ENCODE measurements around the gene MEGF11.
A peak's percentile ranks its signal among the peaks of the same experiment; 100 is the strongest.

Gene MEGF11

GRCh38 chr15:66136948-66137347 lies 116.6 kb downstream of the MEGF11 start:
- DNase-seq, result no peak

DNA sequence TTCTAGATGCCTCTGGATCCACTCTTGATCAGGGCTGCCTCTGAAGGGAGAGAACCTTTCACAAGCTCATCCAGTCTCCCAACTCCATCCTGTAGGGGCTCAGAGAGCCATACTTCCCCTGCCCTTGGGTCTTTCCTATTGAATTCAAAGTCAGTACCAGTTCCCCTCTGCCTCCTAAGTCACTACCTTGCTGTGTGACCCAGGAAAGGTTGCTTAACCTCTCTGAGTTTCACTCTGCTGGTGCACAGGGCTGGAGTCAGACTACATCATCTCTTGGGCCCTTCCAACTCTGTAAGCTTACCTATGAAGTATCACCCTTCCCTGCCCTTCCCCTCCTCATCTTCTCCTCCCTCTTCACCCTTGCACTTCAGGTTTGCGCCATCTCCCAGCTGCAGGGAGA lies 117.9 kb downstream of the MEGF11 start:
- DNase-seq, result no peak

GRCh38 chr15:66134284-66134683 lies 119.3 kb downstream of the MEGF11 start:
- no peak for DNase-seq

DNA sequence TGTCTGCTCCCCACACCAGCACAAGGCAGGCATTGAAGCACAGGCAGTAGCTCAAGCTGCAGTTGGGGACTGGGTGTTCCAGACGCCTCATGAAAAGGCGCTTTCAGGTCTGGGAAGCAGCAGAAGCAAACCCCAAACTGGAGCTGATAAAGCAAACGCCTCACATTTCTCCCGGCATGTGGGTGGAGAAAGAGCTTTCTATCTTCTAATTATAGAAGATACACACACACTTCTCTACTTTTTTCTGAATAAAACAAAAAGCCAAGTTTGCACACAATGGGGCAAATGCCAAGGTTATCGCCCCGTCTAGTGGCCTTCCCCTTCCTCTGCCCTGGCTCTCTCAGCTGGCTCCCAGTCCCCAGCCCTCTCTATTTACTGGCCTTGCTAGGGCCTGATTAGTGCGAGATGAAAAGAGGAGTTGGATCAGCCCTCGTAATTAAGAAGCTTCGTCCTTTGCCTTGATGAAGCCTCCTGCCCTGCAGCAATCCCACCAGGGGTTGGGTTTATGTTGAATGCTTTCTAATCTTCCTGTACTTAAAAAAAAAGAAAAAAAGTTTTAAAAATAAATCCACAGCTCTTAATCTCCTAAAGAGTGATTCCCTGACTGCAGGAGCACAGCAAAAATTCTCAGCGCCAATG lies 120.2 kb downstream of the MEGF11 start:
- peak; percentile 79 for DNase-seq

DNA sequence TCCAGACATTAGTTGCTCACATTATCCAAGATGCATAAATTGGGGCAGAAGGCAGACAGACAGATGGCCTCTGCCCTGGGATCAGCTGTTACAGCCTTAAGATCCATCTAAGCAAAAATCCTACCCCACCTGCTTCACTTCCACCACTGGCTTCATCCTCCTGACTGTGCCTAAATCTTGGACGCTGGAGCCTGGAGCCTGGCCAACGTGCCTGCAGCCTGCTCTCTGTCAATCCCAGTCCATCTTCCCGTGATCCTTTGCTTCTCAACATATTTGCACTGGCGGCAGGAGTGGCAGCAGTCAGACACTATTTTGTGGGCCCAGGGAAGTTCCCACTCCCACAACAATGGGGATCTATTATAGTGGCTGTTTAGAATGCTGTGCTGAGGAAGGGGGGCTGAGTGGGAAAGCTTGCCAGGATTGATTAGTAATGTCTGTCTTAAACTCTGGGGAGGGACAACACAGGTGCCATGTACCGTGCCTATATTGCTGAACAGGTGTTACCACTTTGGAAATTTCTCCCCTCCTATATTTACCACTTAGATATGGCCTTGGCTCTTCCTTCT lies 121.2 kb downstream of the MEGF11 start:
- peak; percentile 17 for DNase-seq

- DNase-seq, result no peak
Measured at GRCh38 chr15:66131831-66132230, 121.7 kb downstream of the MEGF11 start.

DNA sequence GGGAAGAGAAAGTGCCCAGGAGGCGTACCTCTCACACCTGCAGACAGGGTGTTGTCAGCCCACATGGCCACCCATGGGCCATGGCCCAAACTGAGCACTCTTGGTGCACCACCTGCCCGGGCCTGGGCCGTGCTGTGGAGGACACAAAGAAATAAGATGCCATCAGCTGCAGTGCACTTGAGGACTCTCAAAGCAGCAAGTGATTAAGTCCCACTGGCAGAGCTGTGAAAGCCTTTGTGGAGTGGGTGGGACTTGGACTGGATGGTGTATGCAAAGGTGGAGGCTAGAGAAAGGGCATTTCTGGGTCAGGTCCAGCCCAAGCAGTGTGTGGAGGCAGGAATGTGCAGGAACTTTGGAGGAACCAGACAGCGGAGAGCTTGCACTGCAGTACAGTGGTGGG lies 122.3 kb downstream of the MEGF11 start:
- DNase-seq, result no peak

GRCh38 chr15:66130496-66131034 lies 123.0 kb downstream of the MEGF11 start:
- DNase-seq, result peak; percentile 15

- no peak for DNase-seq
Measured at GRCh38 chr15:66129586-66129985, 124.0 kb downstream of the MEGF11 start.

DNA sequence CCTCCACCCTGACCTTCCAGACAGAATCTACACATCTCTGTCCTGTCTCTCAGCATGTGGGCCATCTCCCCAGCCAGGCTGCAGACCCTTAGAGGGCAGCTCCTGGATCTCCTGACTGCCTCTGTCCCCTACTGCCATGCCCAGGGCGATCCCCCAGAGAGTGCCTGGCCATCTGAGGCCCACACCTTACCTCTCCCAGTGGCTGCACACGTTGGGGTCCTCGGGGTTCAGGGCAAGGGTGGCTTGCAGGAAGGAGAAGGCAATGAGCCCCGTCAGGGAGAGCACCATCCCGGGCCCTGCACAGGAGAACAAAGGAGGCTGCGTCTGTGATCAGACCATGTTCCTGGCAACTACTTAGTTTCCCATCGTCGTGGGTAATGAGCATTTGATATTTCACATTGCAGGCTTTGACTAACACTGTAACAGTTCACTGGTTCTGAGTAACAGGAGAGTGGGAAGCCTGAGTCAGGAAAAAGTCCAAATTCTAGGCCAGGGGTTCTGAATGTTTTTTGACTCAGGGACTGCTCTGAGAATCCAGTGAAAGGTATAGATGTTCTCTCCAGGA lies 125.4 kb downstream of the MEGF11 start:
- DNase-seq, result no peak

DNA sequence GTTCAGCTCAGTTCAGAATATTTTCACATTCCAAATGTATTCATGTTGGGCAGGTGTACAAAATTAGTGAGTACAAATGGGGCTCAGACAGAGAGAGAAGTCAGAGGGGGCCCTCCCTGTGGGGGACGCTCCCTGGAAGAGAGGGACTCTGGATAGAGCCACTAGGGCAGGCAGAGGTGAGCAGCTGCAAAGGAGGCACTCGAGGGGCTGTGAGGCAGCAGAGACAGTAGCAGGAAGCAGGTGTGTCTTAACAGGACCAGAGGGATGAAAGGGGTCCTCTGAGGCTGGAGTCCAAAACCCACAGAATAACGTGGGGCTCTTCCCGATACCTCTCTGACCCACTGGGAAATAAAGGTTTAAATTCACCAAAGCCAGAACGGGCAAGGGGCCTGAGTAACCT lies 127.1 kb downstream of the MEGF11 start:
- DNase-seq, result no peak

DNA sequence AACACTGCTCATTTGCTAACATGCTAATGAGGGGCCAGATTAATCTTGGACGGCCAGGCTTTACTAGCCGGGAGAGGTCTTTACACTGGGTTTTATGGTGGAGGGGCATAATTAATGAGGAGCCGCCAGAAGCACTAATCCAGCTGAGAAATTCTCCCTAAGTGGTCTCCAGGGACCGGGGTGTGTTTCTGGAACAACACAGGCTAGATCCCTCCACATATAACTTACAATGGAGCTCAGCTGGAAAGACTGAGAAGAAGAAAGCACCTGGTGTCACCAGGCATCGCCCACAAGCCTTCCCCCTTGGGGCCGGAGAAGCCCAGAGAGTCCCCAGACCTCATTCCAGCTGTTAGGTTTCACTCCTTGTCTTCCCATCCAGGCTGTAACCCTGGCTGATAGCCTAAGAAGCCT lies 127.5 kb downstream of the MEGF11 start:
- DNase-seq, result no peak

DNA sequence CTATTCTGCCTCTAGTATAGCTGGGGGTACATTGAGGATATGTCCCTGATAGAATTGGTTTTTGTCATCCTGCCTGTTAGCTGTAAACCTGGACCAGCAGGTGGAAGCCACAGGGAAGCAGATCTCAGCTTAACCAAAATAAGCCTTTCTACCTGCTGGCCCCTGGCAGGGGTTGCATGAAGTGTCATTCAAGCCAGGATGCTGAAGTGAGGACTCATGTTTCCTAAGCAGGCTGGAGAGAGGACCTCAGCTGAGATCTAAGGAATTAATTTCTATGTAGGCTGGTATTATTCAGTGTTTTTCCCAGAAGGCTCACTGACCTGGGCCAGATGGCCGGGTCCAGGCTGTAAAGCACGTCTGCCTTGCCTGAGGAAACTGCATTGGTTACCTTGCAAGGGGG lies 128.9 kb downstream of the MEGF11 start:
- DNase-seq, result no peak

DNA sequence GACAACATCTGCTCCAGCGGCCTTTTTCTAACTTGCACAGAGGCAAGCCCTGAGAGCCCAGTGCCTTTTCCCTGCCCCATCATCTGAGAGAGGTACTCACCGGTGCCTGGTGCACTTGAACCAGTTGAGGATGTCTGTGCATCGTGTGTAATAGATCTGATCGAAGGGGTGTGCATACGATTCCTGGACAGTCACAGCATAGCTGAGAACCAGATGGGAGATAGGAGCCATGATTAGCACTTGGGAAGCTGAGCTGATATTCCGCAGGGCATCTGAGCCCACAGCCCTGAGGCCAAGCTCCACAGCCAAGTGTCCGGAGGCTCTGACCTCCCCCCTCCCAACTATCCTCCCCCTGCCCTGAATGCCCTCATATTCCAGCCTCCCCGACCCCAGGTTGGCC lies 129.8 kb downstream of the MEGF11 start:
- DNase-seq, result no peak

DNA sequence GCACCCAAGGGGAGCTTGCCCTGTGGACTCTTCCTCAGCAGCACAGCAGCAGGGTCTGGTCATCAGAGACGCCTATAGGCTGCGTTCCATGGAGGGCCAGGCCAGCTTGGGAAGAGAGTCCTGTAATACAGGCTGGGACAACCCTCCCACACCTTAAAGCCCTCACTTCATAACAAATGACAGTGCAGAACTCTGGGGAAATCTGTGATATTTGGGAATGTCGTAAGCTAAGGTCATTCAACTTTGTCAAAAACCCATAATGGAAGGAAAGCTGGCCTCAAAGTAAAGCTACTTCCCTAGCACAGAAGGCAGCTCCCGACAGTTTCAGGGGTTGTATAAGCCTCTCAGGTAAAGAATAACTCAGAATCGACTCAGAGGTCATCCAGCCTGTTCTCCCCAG lies 133.1 kb downstream of the MEGF11 start:
- no peak for DNase-seq

GRCh38 chr15:66117841-66118240 lies 135.7 kb downstream of the MEGF11 start:
- DNase-seq, result no peak

GRCh38 chr15:66115568-66116206 lies 137.9 kb downstream of the MEGF11 start:
- DNase-seq, result no peak

GRCh38 chr15:66114863-66115425 lies 138.6 kb downstream of the MEGF11 start:
- no peak for DNase-seq

DNA sequence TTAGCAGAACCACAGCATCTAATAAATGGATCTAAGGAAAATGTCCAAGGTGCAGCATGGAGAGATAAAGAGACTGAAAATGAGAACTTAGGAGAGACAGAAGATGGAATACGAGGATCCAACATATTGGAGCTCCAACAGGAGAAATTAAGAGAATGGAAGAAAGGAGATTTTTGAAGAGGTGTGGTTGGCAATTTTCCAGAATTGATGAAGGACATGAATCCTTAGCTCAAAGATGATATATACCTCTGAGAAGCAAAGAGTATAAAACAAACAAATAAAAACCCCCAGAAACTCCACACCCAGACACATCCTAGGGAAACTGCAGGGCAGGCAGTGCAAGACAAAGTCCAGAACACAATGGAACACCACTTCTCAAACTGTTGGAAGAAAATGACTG lies 141.2 kb downstream of the MEGF11 start:
- DNase-seq, result no peak

GRCh38 chr15:66111363-66111762 lies 142.2 kb downstream of the MEGF11 start:
- no peak for DNase-seq

GRCh38 chr15:66110864-66111263 lies 142.7 kb downstream of the MEGF11 start:
- no peak for DNase-seq

DNA sequence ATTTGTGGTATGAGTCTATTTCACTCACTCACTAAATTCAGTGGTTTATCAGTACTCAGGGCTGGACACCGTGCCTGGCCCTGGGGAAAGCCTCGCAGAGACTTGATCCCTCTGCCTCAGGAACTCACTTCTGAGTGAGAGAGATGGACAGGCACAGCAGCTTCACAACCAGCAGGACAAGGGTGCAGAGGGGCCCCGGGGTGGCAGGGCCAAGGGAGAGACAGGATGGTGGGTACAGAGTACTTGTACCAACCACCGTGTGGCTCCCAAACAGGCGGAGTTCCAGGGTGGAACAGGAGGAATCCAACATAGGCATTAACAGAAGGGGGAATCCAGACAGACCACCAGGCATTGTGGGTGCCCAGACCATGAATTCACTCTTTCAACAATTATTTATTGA lies 143.7 kb downstream of the MEGF11 start:
- DNase-seq, result no peak

- DNase-seq, result no peak
Measured at GRCh38 chr15:66108483-66109265, 144.9 kb downstream of the MEGF11 start.
